ENCODE results near the gene CAPZB.

DNA sequence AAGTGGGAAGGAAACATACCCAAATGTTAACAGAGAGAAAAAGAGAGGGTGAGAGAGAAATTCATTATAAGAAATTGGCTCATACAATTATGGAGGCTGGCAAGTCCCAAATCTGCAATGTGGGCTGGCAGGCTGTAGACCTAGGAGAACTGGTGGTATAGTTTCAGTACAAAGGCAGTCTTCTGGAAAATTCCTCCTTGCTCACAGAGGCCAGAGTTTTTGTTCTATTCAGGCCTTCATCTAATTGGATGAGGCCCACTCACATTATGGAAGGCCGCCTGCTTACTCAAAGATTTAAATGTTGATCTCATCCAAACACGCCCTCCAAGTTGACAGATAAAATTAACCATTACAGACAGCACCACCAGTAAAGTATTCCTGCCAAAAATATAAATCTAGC is 36.1 kb upstream of the CAPZB start:
- TF ChIP-seq, protein P1, sequence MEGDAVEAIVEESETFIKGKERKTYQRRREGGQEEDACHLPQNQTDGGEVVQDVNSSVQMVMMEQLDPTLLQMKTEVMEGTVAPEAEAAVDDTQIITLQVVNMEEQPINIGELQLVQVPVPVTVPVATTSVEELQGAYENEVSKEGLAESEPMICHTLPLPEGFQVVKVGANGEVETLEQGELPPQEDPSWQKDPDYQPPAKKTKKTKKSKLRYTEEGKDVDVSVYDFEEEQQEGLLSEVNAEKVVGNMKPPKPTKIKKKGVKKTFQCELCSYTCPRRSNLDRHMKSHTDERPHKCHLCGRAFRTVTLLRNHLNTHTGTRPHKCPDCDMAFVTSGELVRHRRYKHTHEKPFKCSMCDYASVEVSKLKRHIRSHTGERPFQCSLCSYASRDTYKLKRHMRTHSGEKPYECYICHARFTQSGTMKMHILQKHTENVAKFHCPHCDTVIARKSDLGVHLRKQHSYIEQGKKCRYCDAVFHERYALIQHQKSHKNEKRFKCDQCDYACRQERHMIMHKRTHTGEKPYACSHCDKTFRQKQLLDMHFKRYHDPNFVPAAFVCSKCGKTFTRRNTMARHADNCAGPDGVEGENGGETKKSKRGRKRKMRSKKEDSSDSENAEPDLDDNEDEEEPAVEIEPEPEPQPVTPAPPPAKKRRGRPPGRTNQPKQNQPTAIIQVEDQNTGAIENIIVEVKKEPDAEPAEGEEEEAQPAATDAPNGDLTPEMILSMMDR (IDR thresholded peaks at IDR 0.05): no peak
- TF ChIP-seq POLR2A (IDR thresholded peaks at IDR 0.05): no peak
